HG03571 (cell line): ENCODE results near the gene RET.
A peak's percentile ranks its signal among the peaks of the same experiment; 100 is the strongest.

Experiments used
- ATAC-seq: cut with Tn5 transposase; IDR thresholded peaks from one replicate; pipeline ENCODE4 v1.9.1; 2021; ENCODE audit not compliant: unreplicated experiment

The RET gene

GRCh38 chr10:43119416-43120115 lies 42.7 kb downstream of the RET start:
- no peak for ATAC-seq

GRCh38 chr10:43120116-43120928 lies 43.5 kb downstream of the RET start:
- ATAC-seq, result no peak

- peak; percentile 88 for ATAC-seq
Measured at GRCh38 chr10:43120929-43121314, 44.1 kb downstream of the RET start.

GRCh38 chr10:43121444-43121843 lies 44.6 kb downstream of the RET start:
- no peak for ATAC-seq

GRCh38 chr10:43122096-43122495 lies 45.2 kb downstream of the RET start:
- ATAC-seq, result no peak

GRCh38 chr10:43122826-43123225 lies 46.0 kb downstream of the RET start:
- no peak for ATAC-seq

- no peak for ATAC-seq
Measured at GRCh38 chr10:43123361-43124093, 46.7 kb downstream of the RET start.

- no peak for ATAC-seq
Measured at GRCh38 chr10:43124094-43124521, 47.2 kb downstream of the RET start.

GRCh38 chr10:43124574-43125273 lies 47.9 kb downstream of the RET start:
- no peak for ATAC-seq

- no peak for ATAC-seq
Measured at GRCh38 chr10:43125274-43125845, 48.5 kb downstream of the RET start.

- ATAC-seq, result no peak
Measured at GRCh38 chr10:43125881-43126731, 49.2 kb downstream of the RET start.

GRCh38 chr10:43126759-43127424 lies 50.0 kb downstream of the RET start:
- no peak for ATAC-seq

GRCh38 chr10:43127442-43127841 lies 50.6 kb downstream of the RET start:
- no peak for ATAC-seq

GRCh38 chr10:43128331-43128730 lies 51.5 kb downstream of the RET start:
- ATAC-seq, result no peak

- peak; percentile 59 for ATAC-seq
Measured at GRCh38 chr10:43128958-43129706, 52.3 kb downstream of the RET start.

- no peak for ATAC-seq
Measured at GRCh38 chr10:43130770-43131171, 53.9 kb downstream of the RET start.

GRCh38 chr10:43131256-43131655 lies 54.4 kb downstream of the RET start:
- no peak for ATAC-seq

GRCh38 chr10:43131906-43132305 lies 55.0 kb downstream of the RET start:
- no peak for ATAC-seq
